HepG2 (cell line): ENCODE results near the gene SEPHS2. TPM values are rescaled to one million over a fixed set of nuclear protein-coding genes. Genes with fewer than 3 reads are reported as not detected.

Source experiments
- ARHGAP35 ChIP-seq: sonication (generic); formaldehyde crosslinking; IDR thresholded peaks from 2 replicates; pipeline ENCODE4 v1.9.0; 2022; ENCODE audit warnings: mild to moderate bottlenecking, inconsistent platforms, moderate library complexity, missing genetic modification reagents, borderline replicate concordance
- EED ChIP-seq: sonication (generic); formaldehyde crosslinking; IDR thresholded peaks from 2 replicates; pipeline ENCODE4 v1.5.0; 2020; ENCODE audit warnings: mild to moderate bottlenecking, missing genetic modification reagents
- FOXM1 ChIP-seq: sonication (generic); formaldehyde crosslinking; IDR thresholded peaks from 2 replicates; pipeline ENCODE4 v1.5.0; 2020; ENCODE audit warnings: missing genetic modification reagents
- HNRNPL ChIP-seq: fragments of 200-400 bp; formaldehyde crosslinking; IDR thresholded peaks from 2 replicates; pipeline ENCODE4 v1.6.1; 2017; ENCODE audit warnings: mild to moderate bottlenecking, low read depth, low read length
- KAT7 ChIP-seq: IDR thresholded peaks from 2 replicates; pipeline ENCODE4 v1.6.1; 2018; ENCODE audit warnings: borderline replicate concordance, missing compliant biosample characterization
- MBNL3 ChIP-seq: fragments of 250-450 bp; sonication (Bioruptor Pico); conservative IDR thresholded peaks from 2 replicates; pipeline ENCODE4 v1.8.0; 2022; ENCODE audit warnings: mild to moderate bottlenecking, inconsistent platforms
- POLR2G ChIP-seq: fragments of 200-400 bp; formaldehyde crosslinking; IDR thresholded peaks from 2 replicates; pipeline ENCODE4 v1.6.1; 2018; ENCODE audit warnings: mild to moderate bottlenecking, low read depth, low read length, moderate library complexity
- SIX1 ChIP-seq: sonication (generic); formaldehyde crosslinking; IDR thresholded peaks from 2 replicates; pipeline ENCODE4 v1.4.0; 2020; ENCODE audit warnings: missing genetic modification reagents, borderline replicate concordance
- SMAD3 ChIP-seq: sonication (generic); formaldehyde crosslinking; IDR thresholded peaks from 2 replicates; pipeline ENCODE4 v1.4.0; 2020; ENCODE audit warnings: missing genetic modification reagents
- TAF15 ChIP-seq: fragments of 200-400 bp; formaldehyde crosslinking; IDR thresholded peaks from one replicate; pipeline ENCODE4 v1.6.1; 2018; ENCODE audit warnings: mild to moderate bottlenecking, low read depth, low read length; ENCODE audit not compliant: poor library complexity, severe bottlenecking
- TBP ChIP-seq: sonication (generic); formaldehyde crosslinking; IDR thresholded peaks from 2 replicates; pipeline ENCODE4 v1.5.0; 2020; ENCODE audit warnings: missing genetic modification reagents
- ZBTB1 ChIP-seq: sonication (generic); formaldehyde crosslinking; IDR thresholded peaks from 2 replicates; pipeline ENCODE4 v1.4.0; 2020; ENCODE audit warnings: missing genetic modification reagents, borderline replicate concordance
- ZBTB4 ChIP-seq: sonication (generic); formaldehyde crosslinking; IDR thresholded peaks from 2 replicates; pipeline ENCODE4 v1.4.0; 2020; ENCODE audit warnings: missing genetic modification reagents, mild to moderate bottlenecking, borderline replicate concordance
- ZBTB49 ChIP-seq: sonication (generic); formaldehyde crosslinking; IDR thresholded peaks from 2 replicates; pipeline ENCODE4 v1.4.0; 2020; ENCODE audit warnings: missing genetic modification reagents, borderline replicate concordance
- ZFP41 ChIP-seq: sonication (generic); formaldehyde crosslinking; IDR thresholded peaks from 2 replicates; pipeline ENCODE4 v1.4.0; 2020; ENCODE audit warnings: mild to moderate bottlenecking, missing genetic modification reagents, borderline replicate concordance
- ZNF329 ChIP-seq: sonication (generic); formaldehyde crosslinking; IDR thresholded peaks from 2 replicates; pipeline ENCODE4 v1.9.0; 2021; ENCODE audit warnings: low read depth, mild to moderate bottlenecking, missing genetic modification reagents
- ZNF543 ChIP-seq: sonication (generic); formaldehyde crosslinking; IDR thresholded peaks from 2 replicates; pipeline ENCODE4 v1.4.0; 2020; ENCODE audit warnings: mild to moderate bottlenecking, missing genetic modification reagents
- ZNF660 ChIP-seq: sonication (generic); formaldehyde crosslinking; IDR thresholded peaks from 2 replicates; pipeline ENCODE4 v1.5.1; 2020; ENCODE audit warnings: mild to moderate bottlenecking, low read depth, missing genetic modification reagents, borderline replicate concordance
- ZNF674 ChIP-seq: sonication (generic); formaldehyde crosslinking; IDR thresholded peaks from 2 replicates; pipeline ENCODE4 v1.5.0; 2020; ENCODE audit warnings: low read depth, mild to moderate bottlenecking, missing genetic modification reagents
- ZNF850 ChIP-seq: sonication (generic); formaldehyde crosslinking; conservative IDR thresholded peaks from 2 replicates; pipeline ENCODE4 v1.9.0; 2021; ENCODE audit warnings: mild to moderate bottlenecking, missing genetic modification reagents
- polyA plus RNA-seq, 8 experiments: library from polyadenylated mRNA; depleted of rRNA in 3 of 8; stranded (reverse) in 7 of 8; unstranded in 1 of 8; fragments of >200 nt; fragmentation: Illumina TruSeq in 4 of 8; extraction: Trizol in 4 of 8; gene quantifications; 2 replicates each; pipeline versions ENCODE4 v1.2.1 to v1.2.3, GENCODE V29; 2011 to 2016; ENCODE audit warnings: low read depth in 4 of 8, missing spikeins in 1 of 8, mixed read lengths in 1 of 8; ENCODE audit not compliant: insufficient read depth in 1 of 8
- total RNA-seq, 5 experiments: library from RNA; depleted of rRNA; stranded (reverse); fragments of >200 nt; fragmentation: Illumina TruSeq; extraction: Trizol; gene quantifications; 2 replicates each; pipeline ENCODE4 v1.2.3, GENCODE V29; 2016; ENCODE audit warnings: low read depth in 1 of 5
- TF ChIP-seq, protein P1 (sequence below): sonication (generic); formaldehyde crosslinking; IDR thresholded peaks from 2 replicates; pipeline ENCODE4 v1.4.0; 2020; ENCODE audit warnings: missing genetic modification reagents
- TF ChIP-seq, protein P2 (sequence below): sonication (generic); formaldehyde crosslinking; IDR thresholded peaks from 2 replicates; pipeline ENCODE4 v1.8.1; 2023; ENCODE audit warnings: mild to moderate bottlenecking, moderate library complexity, missing genetic modification reagents

The SEPHS2 gene
- total and polyA plus RNA-seq, 2 of the 13 experiments (the other 11 are each of a cell fraction or from before 2014, with no cell fraction given), result 20.7 to 127 TPM

- peak; percentile 65; the same call in 1 of the 2 replicates for TF ChIP-seq EED (CRISPR knock-in tag)
- peak; percentile 81; the same call in 1 of the 2 replicates for TF ChIP-seq ZBTB4
- TF ChIP-seq POLR2G, result no peak
- TF ChIP-seq ZFP41 (CRISPR knock-in tag), result peak; percentile 88; the same call in 1 of the 2 replicates
- no peak for TF ChIP-seq TBP (CRISPR knock-in tag)
- TF ChIP-seq, protein P1, sequence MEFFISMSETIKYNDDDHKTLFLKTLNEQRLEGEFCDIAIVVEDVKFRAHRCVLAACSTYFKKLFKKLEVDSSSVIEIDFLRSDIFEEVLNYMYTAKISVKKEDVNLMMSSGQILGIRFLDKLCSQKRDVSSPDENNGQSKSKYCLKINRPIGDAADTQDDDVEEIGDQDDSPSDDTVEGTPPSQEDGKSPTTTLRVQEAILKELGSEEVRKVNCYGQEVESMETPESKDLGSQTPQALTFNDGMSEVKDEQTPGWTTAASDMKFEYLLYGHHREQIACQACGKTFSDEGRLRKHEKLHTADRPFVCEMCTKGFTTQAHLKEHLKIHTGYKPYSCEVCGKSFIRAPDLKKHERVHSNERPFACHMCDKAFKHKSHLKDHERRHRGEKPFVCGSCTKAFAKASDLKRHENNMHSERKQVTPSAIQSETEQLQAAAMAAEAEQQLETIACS (CRISPR knock-in tag), result peak; percentile 54; the same call in 1 of the 2 replicates
- TF ChIP-seq ZNF850 (CRISPR knock-in tag), result no peak
- TF ChIP-seq ZBTB1 (CRISPR knock-in tag), result no peak
- TF ChIP-seq SIX1 (CRISPR knock-in tag), result no peak; the same call in 1 of the 2 replicates
- peak; percentile 66; the same call in 1 of the 2 replicates for TF ChIP-seq ZNF329 (CRISPR knock-in tag)
- TF ChIP-seq ZBTB49, result peak; percentile 28; the same call in 1 of the 2 replicates
- TF ChIP-seq, protein P2, sequence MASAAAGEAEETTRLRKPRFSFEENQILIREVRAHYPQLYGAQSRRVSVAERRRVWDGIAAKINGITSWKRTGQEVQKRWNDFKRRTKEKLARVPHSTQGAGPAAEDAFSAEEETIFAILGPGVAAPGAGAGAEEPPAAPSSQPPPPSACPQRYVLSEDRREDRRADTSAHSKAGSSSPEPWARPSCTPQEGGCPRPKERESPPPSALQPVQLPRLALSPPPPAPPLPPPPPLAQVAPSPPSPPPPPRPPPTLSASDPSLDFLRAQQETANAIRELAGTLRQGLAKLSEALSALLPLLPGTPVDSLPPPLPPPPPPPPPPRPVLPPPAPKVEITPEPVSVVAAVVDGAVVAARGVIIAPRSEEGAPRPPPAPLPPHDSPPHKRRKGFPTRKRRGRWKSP (CRISPR knock-in tag), result peak; percentile 72
- TF ChIP-seq ZNF674 (CRISPR knock-in tag), result no peak
- peak; percentile 62; the same call in 1 of the 2 replicates for TF ChIP-seq ARHGAP35 (CRISPR knock-in tag)
- no peak; the same call in 1 of the 2 replicates for TF ChIP-seq FOXM1 (CRISPR knock-in tag)
- TF ChIP-seq SMAD3 (CRISPR knock-in tag), result 0 out of 2 replicates have a peak, but pooled peaks have one; percentile 7
- no peak for TF ChIP-seq TAF15
- TF ChIP-seq MBNL3 (CRISPR knock-in tag), result no peak
- TF ChIP-seq KAT7 (CRISPR knock-in tag), result peak; percentile 42; the same call in 1 of the 2 replicates
- no peak for TF ChIP-seq HNRNPL
- TF ChIP-seq ZNF660, result peak; percentile 60; the same call in 1 of the 2 replicates
- TF ChIP-seq ZNF543, result no peak
Measured at GRCh38 chr16:30430428-30430970, 15.2 kb downstream of the SEPHS2 start (continued).
